ENCODE measurements around the gene SYVN1. TPM values are rescaled to one million over a fixed set of nuclear protein-coding genes. Genes with fewer than 3 reads are reported as not detected.
"Not testable (repeated sequence)": the region's sequence is repeated elsewhere in the genome, so short reads cannot be mapped to it uniquely, and the experiment has no call there.

SYVN1 gene
- total RNA-seq, 4 donors from 2014 or later = 20.4 to 39.3 (median 26.9) TPM

DNA sequence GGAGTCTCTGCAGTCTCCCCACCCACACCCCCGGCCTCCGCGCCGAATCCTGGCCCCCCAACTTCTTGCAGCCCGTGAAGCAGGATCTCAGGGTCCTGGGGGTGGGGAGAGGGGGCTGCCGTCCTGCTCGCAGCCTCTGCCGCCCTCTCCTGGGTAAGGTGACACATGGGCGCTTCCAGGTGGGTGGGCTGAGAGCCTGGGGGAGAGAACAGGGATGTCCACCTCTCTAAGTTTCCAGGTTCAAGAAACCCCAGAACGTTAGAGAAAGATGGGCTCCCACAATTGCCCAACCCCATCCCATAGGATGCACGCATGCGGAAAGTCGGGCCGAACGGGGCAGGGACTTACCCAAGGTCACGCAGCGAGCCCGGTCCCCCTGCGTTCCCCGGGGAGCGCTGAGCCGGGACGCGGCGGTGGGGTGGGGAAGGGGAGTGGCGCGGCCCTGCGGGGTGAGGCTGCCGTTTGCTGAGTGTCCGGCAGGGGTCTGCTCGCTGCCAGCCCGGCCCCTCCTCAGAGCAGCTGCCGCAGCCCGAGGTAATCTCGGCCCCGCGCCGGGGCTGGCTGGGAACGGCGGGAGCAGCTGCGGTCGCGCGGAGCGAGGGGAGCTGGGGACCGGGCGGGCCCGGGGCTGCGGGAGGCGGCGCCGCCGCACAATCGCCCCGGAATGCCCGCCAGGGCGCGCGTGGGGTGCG is 46.7 kb upstream of the SYVN1 start:
- Histone ChIP-seq H3K27ac (peak overlapping the region; percentile 93 to 100 (median 98)), H3K4me1 (peaks cover 25 to 54% (median 28%) of the 10 kb centered on the region in 3 donors), H3K36me3 (peaks cover 3 to 23% (median 3%) of the 10 kb centered on the region in 3 donors), H3K9me3 (no peaks in the 10 kb centered on the region), H3K4me3 (peak overlapping the region; percentile 83 to 95 (median 87)), H3K27me3 (no peaks in the 10 kb centered on the region)
- 0% methylated on average over 2 of the region's 60 CpGs; no CpG with 5 or more reads in 1 of the 2 donors for WGBS, 2 donors
- TF ChIP-seq, protein P1, sequence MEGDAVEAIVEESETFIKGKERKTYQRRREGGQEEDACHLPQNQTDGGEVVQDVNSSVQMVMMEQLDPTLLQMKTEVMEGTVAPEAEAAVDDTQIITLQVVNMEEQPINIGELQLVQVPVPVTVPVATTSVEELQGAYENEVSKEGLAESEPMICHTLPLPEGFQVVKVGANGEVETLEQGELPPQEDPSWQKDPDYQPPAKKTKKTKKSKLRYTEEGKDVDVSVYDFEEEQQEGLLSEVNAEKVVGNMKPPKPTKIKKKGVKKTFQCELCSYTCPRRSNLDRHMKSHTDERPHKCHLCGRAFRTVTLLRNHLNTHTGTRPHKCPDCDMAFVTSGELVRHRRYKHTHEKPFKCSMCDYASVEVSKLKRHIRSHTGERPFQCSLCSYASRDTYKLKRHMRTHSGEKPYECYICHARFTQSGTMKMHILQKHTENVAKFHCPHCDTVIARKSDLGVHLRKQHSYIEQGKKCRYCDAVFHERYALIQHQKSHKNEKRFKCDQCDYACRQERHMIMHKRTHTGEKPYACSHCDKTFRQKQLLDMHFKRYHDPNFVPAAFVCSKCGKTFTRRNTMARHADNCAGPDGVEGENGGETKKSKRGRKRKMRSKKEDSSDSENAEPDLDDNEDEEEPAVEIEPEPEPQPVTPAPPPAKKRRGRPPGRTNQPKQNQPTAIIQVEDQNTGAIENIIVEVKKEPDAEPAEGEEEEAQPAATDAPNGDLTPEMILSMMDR (IDR thresholded peaks at IDR 0.05) = peak; percentile 29 to 73 (median 44)
- peak in 1 of 4 donors; percentile 44 for TF ChIP-seq POLR2A (IDR thresholded peaks at IDR 0.05)
- DNase-seq = no peak
- intact Hi-C loops (cut with DNase I) = no loop called here

- H3K36me3 ChIP-seq, H3K27me3 ChIP-seq, DNase-seq, H3K4me1 ChIP-seq, H3K4me3 ChIP-seq, H3K27ac ChIP-seq, H3K9me3 ChIP-seq: not testable (repeated sequence)
- intact Hi-C loops (cut with DNase I) = loop anchor here (10.0 kb wide), 1 partner anchor 50 kb away; the partner anchor contains the start of genes FAU and MRPL49
- WGBS, 2 donors = 59 to 65% methylated on average over 2 of the region's 2 CpGs
Measured at GRCh38 chr11:65174571-65175010, 40.3 kb upstream of the SYVN1 start.

GRCh38 chr11:65172600-65172999 is 38.3 kb upstream of the SYVN1 start:
- H3K27ac ChIP-seq = no peak overlapping the region
- intact Hi-C loops (cut with DNase I) = loop anchor here (10.0 kb wide), 1 partner anchor 48 kb away; the partner anchor contains the start of genes FAU and MRPL49
- H3K27me3 ChIP-seq = no peaks in the 10 kb centered on the region
- TF ChIP-seq, protein P1 (IDR thresholded peaks at IDR 0.05) = no peak
- no peak for TF ChIP-seq POLR2A (IDR thresholded peaks at IDR 0.05)
- no peak for DNase-seq
- H3K4me1 ChIP-seq = peaks cover 0 to 5% (median 0%) of the 10 kb centered on the region in 3 donors
- no peaks in the 10 kb centered on the region for H3K36me3 ChIP-seq
- no peaks in the 10 kb centered on the region for H3K9me3 ChIP-seq
- 83 to 95% methylated on average over 8 to 10 of the region's 10 CpGs for WGBS, 2 donors
- H3K4me3 ChIP-seq = no peak overlapping the region

GRCh38 chr11:65170058-65170534 is 35.8 kb upstream of the SYVN1 start, which contains the start of gene SPDYC:
SPDYC (plus strand) TSS chr11:65170233; CDS start chr11:65171358, 1,125 bp downstream.
- TF ChIP-seq, protein P1 (IDR thresholded peaks at IDR 0.05) = no peak
- no peak for TF ChIP-seq POLR2A (IDR thresholded peaks at IDR 0.05)
- Histone ChIP-seq H3K4me1 (peaks cover 0 to 11% (median 4%) of the 10 kb centered on the region in 3 donors), H3K4me3 (no peak within 1 kb of the TSS), H3K36me3 (no peaks in the 10 kb centered on the region), H3K9me3 (no peaks in the 10 kb centered on the region), H3K27ac (peak within 1 kb of the TSS in 1 of 4 donors; percentile 9), H3K27me3 (peaks cover 0 to 2% (median 0%) of the 10 kb centered on the region in 4 donors)
- intact Hi-C loops (cut with DNase I) = loop anchor here (10.0 kb wide), 1 partner anchor 45 kb away; the partner anchor contains the start of genes FAU and MRPL49
- 78 to 97% methylated on average over 7 to 15 of the region's 21 CpGs for WGBS, 2 donors
- no peak for DNase-seq

DNA sequence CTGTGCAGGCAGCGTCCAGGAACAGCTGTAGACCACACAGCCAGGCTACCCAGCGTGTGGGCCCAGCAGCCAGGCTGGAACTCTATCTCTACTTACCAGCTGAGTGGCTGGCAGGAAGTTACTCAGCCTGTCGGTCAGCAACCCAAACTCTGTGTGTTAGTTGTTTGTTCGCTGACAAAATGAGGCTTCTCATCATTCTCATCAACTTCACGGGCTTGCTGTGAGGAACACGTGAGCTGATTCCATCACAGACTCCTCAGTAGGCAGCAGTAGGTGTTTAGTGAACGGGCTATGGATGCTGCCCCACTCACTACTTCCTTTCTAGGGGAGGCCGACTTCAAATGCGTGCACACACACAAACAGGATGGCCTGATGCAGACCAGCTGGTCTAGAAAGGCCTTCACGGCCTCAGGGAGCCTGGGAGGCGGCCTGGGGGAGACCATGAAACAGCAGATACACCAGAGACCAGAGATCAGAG is 34.9 kb upstream of the SYVN1 start:
- Histone ChIP-seq H3K4me1 (peaks cover 0 to 6% (median 4%) of the 10 kb centered on the region in 3 donors), H3K9me3 (no peaks in the 10 kb centered on the region), H3K27ac (peak overlapping the region in 1 of 4 donors; percentile 9), H3K36me3 (no peaks in the 10 kb centered on the region), H3K27me3 (peaks cover 0 to 2% (median 0%) of the 10 kb centered on the region in 4 donors), H3K4me3 (no peak overlapping the region)
- intact Hi-C loops (cut with DNase I) = no loop called here
- DNase-seq = no peak
- TF ChIP-seq, protein P1 (IDR thresholded peaks at IDR 0.05) = no peak
- no peak for TF ChIP-seq POLR2A (IDR thresholded peaks at IDR 0.05)
- WGBS, 2 donors = 65 to 79% methylated on average over 7 to 10 of the region's 11 CpGs

All from esophagus squamous epithelium (tissue), 5 donors.